Medulla oblongata (tissue), 1 donor: ENCODE results near the gene EXOSC6.
"Not testable (repeated sequence)": the region's sequence is repeated elsewhere in the genome, so short reads cannot be mapped to it uniquely, and the experiment has no call there.

Source experiments
- DNase-seq: peaks from one replicate; pipeline ENCODE4 v3.0.0-alpha.2; 2015; ENCODE audit errors: extremely low spot score

EXOSC6 gene

DNA sequence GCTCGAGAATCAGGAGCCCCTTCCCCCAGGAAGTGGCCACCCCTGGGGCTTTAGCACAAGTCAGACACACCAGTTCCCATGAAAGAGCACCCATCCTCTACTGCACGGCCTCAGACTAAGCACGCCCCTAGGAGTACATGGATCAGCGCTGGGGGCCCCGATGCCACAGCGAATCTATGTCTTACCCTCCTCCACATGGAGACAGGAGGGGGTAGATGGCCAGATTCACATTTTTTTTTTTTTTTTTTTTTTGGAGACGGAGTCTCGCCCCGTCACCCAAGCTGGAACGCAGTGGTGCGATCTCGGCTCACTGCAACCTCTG is 3.2 kb upstream of the EXOSC6 start:
- DNase-seq: no peak

DNA sequence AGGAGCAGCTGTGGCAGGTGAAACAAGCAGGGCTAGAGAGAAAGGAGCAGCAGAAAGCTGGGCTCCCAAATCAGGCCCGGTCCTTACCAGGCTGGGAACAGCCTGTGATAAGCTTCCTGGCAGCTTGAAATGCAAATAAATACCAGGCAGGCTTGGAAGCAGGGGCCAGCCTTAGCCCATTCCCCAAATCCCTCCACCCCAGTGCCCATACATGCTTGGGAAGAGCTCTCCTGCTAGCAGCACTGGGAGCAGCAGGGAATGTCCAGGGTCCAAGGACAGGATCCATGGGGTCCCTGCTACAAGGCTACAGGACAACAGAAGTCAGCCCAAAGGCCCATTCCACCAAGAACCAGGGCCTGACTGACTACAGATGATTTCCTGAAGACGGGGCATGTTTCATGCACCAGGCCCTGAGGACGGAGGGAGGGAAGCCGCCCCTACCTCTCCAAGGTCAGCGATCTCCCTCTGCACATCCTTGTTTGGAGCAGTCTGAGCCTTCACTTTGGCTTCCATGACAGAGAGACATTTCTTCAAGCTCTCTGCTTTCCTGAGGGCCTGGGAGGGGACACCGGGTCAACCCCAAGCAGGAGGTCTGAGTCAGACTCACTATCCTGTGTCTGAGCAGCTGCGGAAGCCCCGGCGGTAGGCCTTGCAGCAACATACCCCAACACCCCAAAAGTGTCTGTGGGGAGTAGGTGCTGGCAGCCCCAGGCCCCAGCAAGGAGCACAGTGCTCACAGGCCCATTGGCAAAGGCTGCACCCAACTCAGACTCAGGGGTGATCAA is 2.6 kb upstream of the EXOSC6 start:
- no peak for DNase-seq

DNA sequence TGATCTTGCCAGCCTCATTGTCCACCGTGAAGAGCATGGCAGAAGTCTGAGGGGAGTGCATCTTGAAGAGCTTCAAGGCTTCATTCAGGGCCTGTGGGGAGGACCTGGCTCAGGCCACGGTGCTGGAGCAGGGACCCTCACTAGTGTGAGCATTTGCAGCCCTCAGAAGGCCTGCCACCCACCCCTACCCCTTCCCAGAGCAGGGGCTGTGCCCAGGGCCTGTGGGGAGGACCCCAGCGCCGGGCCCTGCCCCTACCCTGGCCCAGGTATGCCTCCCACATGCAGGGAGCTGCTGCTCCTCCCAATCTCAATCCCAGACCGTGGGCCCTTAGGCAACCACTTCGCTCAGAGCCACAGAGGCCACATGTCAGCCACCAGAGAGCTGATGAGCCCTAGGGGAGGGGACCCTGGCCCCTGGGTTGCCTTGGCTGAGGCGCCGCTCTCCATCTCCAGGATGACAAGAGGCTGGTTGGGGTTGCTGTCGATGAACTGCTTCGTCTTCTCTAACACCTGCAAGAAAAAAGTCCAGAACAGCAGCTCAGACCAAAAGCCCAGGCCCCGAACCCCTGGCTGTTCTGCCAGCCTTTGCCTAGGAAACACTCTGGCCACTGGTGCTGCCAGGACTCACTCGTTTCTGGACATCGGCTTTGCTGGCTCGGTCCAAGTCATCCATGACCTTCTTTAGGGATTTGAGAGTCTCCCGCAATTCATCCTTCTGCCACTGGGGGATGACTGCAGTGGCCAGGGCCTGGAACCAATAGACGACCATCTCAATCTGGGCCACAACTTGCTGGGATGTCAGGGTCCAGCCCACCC is 1.8 kb upstream of the EXOSC6 start:
- no peak for DNase-seq

DNA sequence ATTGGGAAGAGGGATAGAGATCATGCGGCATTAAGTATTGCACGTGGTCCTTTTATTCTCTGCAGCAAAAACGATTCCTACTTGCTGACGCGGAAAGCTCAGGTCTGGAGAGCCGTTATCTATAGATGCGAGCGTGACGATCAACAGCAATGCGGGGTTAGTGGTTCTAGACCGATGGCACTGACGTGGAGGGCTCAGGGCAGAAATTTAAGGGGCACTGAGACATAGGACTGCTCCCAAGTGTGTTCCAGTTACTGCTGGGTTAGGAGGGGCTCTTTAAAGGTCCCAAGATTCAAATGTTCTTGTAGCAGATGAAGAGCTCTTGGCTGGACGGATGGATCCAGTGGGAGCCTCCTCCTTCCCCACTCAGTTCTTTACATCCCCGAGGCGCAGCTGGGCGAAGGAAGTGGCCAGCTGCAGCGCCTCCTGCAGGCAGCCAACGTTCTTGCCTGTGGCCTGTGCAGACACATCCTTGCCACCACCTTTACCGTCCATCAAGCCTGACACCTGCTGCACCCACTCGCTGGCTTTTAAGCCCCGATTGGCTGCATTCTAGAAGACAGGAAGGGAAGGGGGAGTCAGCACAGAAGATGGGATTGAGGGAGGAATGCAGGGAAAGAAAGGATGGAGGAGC is 732 bp upstream of the EXOSC6 start:
- no peak for DNase-seq

DNA sequence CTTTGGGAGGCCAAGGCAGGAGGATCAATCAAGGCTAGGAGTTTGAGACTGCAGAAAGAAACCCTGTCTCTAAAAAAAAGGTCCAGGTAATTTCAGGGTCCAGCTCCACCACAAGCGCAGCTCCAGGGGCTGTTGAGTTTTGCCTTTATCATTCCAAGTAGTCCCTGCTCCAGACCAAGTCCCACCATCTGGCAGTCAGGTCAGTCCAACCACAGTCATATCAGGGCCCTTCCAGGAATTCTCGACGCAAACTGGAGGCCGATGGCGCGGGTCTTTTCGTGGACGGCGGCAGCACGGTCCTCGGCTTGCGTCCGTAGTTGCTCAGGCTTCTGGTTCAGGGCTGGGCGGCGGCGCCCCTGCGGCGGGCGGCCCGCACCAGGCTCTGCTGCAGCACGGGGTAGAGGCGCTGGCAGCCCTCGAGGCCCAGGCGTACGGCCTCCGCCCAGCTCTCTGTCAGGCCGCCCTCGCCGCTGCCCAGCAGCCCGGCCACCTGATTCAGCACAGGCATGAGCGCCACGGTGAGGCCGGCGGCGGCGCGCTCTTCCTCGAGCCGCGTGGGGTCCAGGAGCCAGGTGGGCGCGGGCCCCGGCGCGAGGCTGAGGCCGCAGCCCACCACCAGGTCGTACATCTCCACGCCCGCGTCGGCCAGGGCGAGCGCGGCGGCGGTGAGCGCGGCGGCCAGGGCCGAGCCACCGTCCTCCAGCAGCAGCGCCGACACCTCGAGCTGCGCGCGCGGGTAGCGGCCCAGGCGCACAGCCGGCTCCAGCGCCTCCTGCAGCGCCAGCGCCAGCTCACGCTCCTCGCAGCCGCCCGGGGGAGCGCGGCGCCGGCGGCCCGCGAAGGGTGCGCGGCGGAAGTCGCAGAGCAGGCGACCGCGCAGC is 752 bp downstream of the EXOSC6 start:
- DNase-seq: no peak

DNA sequence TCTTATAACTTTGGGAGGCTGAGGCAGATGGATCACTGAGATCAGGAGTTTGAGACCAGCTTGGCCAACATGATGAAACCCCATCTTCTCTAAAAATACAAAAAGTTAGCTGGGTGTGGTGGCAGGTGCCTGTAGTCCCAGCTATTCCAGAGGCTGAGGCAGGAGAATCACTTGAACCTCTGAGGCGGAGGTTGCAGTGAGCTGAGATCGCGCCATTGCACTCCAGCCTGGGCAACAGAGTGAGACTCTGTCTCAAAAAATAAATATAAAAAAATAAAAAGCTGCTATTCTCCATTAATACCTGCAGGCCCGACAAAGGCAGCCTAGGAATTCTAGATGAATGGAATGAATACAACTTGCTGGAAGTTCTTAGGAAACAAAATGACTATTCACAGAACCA is 2.0 kb downstream of the EXOSC6 start:
- not testable (repeated sequence) for DNase-seq

DNA sequence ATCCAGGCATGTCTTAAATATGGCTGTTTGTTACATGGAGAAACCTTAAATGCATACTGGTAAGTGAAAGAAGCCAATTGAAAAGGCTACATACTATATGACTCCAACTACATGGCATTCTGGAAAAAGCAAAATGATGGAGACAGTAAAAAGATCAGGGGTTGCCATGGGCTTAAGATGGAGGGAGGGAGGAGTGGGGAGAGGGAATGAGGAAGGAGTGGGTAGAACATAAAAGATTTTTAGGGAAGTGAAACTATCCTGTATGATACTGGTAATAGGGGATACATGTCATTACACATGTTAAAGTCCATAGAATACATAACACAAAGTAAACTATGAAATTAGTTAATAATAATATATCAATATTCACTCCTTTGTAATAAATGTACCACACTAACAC is 13.0 kb downstream of the EXOSC6 start:
- DNase-seq: not testable (repeated sequence)

DNA sequence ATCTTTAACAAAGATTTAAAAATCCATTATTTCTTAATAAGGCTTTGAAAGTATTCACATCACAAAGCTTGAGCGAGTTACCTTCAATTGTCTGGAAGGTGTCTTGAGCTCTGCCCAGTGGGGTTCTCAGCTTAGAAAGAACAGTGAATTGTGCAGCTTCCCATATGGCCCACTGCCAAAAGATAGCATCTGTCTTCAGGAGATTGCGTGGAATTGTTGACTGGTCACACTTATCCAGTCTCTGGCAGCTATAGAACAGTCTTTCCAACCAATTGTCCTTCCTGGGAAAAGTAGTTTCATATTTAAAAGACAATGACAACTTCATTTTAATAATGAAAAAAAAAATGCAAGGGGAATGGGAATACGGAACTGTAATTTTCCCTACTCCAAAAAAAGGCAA is 19.9 kb downstream of the EXOSC6 start:
- not testable (repeated sequence) for DNase-seq

DNA sequence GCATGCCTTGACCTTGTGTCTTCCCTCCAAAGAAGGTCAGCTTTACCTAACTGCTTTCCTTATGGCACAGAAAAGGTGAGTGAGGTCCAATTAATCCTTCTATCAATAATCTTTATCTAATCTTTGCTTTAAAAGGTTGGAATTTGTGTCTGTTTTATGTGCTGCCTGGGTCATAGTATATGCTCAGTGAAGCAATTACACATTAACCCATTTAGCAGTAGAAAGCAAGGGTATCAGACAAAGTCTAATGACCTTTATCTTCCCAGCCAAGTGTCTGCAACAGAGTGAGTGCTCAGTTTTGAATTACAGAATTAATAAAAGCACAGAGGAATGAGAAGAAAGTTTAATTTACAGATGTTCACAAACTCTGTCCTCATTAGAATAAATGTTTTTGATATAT is 25.7 kb downstream of the EXOSC6 start:
- DNase-seq: not testable (repeated sequence)

DNA sequence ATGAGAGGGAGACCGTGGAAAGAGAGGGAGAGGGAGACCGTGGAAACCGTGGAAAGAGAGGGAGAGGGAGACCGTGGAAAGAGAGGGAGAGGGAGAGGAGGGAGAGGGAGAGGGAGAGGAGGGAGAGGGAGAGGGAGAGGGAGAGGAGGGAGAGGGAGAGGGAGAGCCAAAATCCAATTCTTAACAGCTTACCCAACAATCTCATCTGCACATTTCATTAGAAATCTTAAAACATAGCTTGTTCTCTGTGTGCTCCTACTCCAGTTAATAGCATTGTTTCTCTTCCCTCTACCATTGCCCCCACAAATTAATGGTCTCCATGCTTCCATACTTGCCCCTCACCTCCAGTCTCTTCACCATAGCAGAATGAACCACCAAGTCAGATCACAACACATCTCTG is 26.3 kb downstream of the EXOSC6 start:
- DNase-seq: not testable (repeated sequence)

DNA sequence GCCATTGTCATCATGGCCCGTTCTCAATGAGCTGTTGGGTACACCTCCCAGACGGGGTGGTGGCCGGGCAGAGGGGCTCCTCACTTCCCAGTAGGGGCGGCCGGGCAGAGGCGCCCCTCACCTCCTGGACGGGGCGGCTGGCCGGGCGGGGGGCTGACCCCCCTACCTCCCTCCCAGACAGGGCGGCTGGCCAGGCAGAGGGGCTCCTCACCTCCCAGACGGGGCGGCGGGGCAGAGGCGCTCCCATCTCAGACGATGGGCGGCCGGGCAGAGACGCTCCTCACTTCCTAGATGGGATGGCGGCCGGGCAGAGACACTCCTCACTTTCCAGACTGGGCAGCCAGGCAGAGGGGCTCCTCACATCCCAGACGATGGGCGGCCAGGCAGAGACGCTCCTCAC is 27.1 kb downstream of the EXOSC6 start:
- not testable (repeated sequence) for DNase-seq

DNA sequence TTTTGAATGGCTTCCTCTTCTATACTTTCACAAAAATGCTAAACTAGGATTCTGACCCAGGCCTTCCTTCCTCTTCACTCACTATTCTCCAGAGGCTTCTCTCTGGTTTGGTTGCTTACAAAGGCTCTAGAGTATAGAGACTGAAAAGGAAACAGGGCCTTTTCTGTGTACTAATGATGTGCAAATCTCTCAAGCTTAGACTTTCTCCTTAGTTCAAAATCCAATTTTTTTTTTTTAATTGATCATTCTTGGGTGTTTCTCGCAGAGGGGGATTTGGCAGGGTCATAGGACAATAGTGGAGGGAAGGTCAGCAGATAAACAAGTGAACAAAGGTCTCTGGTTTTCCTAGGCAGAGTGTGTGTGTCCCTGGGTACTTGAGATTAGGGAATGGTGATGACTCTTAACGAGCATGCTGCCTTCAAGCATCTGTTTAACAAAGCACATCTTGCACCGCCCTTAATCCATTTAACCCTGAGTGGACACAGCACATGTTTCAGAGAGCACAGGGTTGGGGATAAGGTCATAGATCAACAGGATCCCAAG is 27.7 kb downstream of the EXOSC6 start:
- not testable (repeated sequence) for DNase-seq

DNA sequence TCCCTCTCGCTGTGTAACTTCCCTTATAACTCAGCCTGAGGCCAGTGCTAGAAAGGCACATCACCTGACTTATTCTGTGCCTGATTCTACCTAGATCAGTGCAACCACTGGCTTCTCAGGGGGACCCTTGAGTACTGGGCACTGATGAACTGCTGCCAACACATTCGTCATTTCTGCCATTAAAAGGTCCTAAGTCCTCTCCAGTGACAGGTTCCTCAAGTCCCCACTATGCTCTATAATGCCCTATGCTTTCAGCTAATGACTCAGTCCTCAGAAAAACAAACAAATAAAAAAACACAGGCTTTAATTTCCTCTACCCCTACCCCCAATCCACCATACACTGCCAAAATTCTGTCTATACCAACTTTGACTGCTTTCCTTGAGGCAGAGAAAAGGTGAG is 28.5 kb downstream of the EXOSC6 start:
- not testable (repeated sequence) for DNase-seq

DNA sequence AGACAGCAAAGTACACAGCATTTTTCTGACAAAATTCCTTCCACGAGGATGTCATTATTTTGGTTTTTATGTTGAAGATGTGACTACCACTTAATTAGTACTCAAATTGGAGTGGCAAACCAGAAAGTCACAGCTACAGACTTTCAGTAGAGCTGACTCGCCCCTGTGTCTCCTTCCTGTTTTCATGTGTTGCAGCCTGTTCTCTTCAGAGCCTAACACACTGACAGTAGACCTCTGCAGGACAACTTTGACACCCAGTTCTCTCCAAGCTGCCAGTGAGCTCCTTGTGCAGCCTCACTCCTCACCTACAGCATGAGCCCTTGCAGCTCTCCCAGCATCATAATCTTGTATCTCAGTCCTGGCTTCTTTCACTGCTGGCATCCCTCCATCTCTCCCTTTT is 29.2 kb downstream of the EXOSC6 start:
- not testable (repeated sequence) for DNase-seq

DNA sequence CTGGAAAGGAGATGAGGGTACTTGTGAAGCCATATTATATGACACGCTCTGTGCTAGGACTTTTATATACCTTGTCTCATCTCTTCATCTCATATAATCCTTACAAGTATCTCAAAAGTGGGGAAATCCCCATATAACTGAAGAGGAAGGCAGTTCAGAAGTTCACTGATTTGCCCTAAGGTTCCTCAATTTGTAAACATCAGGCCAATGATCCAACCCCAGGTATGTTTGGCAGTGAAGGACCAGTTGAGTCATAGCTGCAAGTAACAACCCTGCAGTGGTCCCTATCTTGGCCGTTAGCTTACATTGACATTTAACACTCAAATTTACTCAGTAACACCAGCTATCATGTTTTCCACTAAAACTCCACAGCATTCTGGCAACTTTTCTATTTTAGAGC is 33.2 kb downstream of the EXOSC6 start:
- DNase-seq: not testable (repeated sequence)

DNA sequence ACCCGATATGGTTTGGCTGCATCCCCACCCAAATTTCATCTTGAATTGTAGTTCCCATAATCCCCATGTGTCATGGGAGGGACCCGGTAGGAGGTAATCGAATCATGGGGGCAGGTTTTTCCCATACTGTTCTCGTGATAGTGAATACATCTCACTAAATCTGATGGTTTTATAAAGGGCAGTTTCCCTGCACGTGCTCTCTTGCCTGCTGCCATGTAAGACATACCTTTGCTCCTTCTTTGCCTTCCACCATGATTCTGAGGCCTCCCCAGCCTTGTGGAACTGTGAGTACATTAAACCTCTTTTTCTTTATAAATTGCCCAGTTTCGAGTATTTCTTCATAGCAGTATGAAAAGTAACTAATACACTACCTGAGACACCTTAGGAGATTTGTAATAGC is 45.4 kb downstream of the EXOSC6 start:
- DNase-seq: not testable (repeated sequence)

DNA sequence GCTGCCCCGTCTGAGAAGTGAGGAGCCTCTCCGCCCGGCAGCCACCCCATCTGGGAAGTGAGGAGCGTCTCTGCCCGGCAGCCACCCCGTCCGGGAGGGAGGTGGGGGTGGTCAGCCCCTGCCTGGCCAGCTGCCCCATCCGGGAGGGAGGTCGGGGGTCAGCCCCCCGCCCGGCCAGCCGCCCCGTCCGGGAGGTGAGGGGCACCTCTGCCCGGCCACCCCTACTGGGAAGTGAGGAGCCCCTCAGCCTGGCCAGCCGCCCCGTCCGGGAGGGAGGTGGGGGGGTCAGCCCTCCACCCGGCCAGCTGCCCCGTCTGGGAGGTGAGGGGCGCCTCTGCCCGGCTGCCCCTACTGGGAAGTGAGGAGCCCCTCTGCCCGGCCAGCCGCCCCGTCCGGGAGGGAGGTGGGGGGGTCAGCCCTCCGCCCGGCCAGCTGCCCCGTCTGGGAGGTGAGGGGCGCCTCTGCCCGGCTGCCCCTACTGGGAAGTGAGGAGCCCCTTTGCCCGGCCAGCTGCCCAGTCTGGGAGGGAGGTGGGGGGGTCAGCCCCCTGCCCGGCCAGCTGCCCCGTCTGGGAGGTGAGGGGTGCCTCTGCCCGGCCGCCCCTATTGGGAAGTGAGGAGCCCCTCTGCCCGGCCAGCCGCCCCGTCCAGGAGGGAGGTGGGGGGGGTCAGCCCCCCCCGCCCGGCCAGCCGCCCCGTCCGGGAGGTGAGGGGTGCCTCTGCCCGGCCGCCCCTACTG is 46.9 kb downstream of the EXOSC6 start:
- not testable (repeated sequence) for DNase-seq

DNA sequence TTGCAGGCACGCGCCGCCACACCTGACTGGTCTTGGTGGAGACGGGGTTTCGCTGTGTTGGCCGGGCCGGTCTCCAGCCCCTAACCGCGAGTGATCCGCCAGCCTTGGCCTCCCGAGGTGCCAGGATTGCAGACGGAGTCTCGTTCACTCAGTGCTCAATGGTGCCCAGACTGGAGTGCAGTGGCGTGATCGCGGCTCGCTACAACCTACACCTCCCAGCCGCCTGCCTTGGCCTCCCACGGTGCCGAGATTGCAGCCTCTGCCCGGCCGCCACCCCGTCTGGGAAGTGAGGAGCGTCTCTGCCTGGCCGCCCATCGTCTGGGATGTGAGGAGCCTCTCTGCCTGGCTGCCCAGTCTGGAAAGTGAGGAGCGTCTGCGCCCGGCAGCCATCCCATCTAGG is 47.7 kb downstream of the EXOSC6 start:
- not testable (repeated sequence) for DNase-seq

DNA sequence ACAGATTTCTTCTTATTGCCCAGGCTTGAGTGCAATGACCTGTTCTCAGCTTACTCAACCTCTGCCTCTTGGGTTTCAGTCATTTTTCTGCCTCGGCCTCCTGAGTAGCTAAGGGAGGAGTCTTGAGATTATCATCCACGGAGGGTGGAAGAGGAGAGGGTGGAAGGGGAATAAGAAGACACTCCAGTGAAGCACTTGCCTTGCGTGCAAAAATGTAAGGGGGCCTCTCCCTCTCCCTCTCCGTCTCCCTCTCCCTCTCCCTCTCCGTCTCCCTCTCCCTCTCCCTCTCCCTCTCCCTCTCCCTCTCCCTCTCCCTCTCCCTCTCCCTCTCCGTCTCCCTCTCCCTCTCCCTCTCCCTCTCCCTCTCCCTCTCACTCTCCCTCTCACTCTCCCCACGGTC is 48.2 kb downstream of the EXOSC6 start:
- not testable (repeated sequence) for DNase-seq

DNA sequence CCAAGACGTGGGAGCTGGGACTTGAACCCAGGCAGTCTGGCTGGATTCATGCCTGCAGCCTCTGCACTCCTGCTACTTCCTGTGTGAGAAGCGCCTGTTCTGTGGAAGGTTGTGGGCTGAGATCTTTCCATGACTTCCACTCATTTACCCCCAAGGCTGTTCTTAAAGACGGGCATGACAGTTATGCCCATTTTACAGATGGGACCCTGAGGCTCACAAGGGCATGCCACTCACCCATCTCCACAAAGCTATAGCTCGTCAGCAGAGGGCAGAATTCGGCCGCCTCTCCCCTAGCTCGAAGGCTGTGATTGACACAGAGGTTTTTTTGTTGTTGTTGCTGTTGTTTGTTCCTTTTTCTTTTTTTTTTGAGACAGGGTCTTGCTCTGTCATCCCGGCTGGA is 51.7 kb downstream of the EXOSC6 start:
- DNase-seq: not testable (repeated sequence)

DNA sequence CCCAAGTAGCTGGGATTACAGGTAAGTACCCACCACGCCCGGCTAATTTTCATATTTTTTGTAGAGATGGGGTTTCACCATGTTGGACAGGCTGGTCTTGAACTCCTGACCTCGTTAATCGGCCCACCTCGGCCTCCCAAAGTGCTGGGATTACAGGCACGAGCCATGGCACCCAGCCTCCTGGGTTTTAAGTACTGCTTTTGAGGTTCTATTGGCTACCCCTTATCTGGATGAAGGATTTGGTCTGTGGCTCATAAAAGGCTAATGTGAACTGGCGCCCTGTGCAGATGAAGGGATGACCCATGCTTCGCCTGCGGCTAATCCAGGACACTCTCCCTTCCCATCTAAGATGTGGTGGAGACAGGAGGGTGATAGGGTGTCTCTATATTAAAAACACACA is 52.6 kb downstream of the EXOSC6 start:
- DNase-seq: not testable (repeated sequence)
